Stimulated activated CD4-positive, alpha-beta T cell treated with anti-CD3 and anti-CD28 coated beads, Interleukin-1b, Interleukin-23, amount 100 ng/mL, for 24 hours (primary cell): Measurements from ENCODE around the gene PTPRR.
"Not testable (repeated sequence)": the region's sequence is repeated elsewhere in the genome, so short reads cannot be mapped to it uniquely, and the experiment has no call there.

Experiments
- DNase-seq, 4 experiments: peaks; one replicate each; pipeline ENCODE4 v3.0.0-alpha.2; 2020; ENCODE audit warnings: low read depth in 4 of 4, low spot score in 1 of 4

Gene PTPRR

DNA sequence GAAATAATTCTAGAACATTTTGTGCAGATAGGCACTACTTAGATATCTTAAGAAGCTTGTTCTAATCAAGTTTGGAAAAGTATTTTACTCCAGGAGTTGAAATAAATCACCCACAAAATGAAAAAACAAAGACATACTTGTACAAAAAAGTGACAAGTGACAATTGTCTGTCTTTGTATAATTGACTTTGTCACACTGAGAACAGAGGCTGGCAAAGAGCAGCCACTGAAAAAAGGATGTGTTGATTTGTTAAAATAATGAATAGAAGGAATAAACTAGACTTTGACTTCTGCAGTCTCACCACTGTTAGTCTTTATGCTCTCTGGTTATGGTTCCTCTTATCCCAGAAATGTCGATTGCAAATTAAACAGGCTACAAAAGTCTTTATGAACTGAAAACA lies 77.6 kb downstream of the PTPRR start:
- DNase-seq = no peak

DNA sequence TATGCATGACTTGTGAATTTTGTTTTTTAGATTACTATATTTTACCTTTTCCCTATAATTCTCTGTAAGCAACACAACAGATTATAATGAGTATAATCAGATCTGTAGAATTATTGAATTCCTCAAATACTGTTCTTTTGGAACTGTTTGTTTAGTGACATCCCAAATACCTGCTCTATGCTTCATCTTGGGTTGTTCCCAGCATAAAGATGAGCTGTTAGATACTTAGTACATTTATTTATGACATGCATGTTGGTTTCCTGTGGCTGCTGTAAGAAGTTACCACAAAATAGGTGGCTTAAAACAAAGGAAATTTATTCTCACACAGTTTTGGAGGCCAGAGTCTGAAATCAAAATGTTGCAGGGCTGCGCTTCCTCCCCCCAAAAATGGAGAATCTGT lies 78.4 kb downstream of the PTPRR start:
- DNase-seq = no peak

GRCh38 chr12:70840656-70841350 lies 79.7 kb downstream of the PTPRR start:
- DNase-seq = no peak

DNA sequence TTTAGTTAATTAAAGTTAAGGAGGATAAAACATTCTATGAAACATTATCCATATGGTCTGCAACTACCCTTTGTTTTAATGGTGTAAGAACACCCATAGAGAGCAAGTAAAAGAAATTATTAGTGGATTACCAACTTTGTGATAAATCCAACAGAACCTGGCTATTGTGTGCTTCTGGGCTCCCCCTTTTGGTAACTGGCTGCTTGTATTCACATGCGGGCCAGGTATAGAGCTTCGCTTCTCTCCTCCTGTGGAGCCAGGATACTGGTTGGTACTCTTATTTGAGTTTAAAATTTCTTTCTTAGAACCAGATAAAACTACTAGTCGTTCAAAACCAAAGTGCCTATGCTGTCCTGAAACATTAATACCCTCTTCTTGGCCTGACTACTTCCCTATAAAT lies 81.0 kb downstream of the PTPRR start:
- no peak for DNase-seq

- DNase-seq = no peak
These were observed 82.4 kb downstream of the PTPRR start for GRCh38 chr12:70838127-70838526.

DNA sequence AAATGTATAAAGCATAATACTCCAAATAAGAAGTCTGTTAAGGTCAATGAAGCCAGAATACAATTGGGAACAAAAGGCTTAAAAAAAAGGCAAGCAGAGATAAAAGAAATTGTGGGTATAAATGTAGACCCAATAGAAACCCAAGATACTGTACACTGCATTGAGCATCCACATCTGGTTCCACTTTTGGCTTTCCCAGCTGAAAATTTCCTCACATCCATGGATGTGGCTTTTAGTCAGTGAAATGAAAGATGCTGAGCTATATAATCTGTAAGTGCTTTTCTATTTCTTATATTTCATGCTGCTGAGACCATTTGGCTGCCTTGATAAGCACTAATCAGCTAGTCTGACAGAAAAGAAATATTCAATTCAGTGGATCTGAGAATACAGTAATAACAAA lies 83.5 kb downstream of the PTPRR start:
- DNase-seq = no peak

GRCh38 chr12:70835948-70836347 lies 84.6 kb downstream of the PTPRR start:
- no peak for DNase-seq

DNA sequence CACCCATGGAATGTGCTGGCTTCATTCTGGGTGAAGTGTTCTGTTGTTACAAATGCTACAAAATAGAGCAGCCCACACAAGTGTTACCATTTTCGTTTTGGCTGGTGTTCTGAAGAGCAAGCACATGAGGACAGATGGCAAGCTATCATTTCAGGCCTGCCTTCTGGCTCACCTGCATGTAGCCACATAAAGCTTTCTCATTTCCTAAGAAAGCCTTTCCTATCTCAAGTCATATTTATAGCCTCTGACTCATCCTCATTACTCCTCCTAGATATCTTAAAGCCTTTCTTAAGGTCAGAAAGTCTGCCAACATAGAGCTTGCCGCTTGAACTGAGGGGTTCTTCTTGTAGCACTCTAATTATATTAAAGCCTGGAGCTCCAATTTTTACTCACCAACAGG lies 89.0 kb downstream of the PTPRR start:
- no peak for DNase-seq

GRCh38 chr12:70830221-70831061 lies 90.1 kb downstream of the PTPRR start:
- DNase-seq = no peak

GRCh38 chr12:70829070-70829469 lies 91.5 kb downstream of the PTPRR start:
- DNase-seq = no peak

DNA sequence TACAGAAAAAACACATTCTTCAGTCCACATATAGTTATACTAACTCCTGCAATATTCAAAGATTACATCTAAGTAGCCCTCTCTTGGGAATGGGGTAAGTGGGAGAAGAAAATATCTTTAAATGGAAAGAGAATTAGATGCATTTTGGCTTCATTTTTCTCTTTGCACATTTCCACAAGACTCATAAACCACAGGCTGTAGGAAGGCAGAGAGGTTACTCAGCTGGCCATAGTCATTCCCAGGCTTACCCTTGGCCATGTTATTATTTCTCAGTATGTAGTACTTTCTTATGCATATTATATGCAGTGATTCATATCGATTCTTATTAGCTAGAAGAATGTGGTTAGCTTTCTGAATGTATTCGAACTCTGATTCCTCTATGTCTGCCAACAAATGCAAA lies 92.2 kb downstream of the PTPRR start:
- no peak for DNase-seq

DNA sequence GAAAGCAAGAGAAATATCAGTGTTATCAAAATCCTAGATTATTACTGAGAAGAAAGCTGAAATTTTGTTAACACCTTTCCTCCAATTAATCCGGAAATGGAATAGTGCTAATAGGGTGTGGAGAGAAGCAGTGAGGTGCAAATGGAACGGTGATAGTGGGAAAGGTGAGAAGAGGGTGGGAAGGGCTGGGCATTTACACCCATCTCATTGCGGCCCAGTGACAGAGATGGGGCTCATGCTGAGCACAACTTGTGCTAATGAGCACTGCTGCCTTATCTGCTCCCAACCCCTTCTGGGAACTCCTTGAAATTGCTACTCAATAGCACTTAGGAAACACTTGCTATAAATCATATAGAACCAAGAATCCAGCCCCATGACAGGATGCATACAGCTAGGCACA lies 94.4 kb downstream of the PTPRR start:
- DNase-seq = no peak

- no peak for DNase-seq
These were observed 96.0 kb downstream of the PTPRR start for GRCh38 chr12:70824511-70824910.

- DNase-seq = no peak
These were observed 97.2 kb downstream of the PTPRR start for GRCh38 chr12:70823182-70823976.

- DNase-seq = no peak
These were observed 98.1 kb downstream of the PTPRR start for GRCh38 chr12:70822412-70822811.

DNA sequence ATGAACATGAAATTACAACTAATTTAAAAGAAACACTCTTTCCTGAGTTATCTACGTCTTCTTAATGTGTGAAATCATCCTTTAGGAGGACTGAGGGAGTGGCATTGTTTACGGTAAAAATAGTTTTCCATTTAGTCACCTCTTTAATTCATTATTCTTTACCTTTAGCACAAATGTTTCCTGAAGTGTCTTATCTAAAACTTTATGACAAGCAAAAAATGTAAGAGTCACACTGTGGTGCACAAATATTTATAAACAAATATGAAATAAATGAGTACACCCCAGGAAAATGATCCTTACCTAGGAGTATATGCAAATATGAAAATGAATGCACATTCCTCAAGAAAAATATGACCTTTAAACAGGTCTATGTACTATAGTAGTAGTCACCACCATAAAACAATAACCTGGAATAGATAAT lies 104.6 kb downstream of the PTPRR start:
- DNase-seq = no peak

DNA sequence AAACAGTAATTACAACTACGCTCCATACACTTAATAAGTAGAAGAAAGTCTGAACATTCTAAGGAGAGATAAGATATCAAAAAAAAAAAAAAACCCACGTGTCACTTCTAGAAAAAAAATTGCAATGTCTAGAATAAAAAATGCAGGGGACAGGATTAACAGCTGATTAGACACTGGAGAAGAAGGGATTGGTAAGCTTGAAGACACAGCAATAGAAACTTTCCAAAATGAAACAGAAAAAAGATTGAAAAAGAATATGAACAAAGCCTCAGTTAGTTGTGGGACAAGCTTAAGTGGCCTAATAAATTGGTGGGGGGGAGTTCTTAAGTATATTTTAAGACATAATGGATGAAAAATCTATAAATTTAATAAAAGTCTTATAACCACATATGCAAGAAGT lies 105.5 kb downstream of the PTPRR start:
- DNase-seq = no peak

- no peak for DNase-seq
These were observed 107.0 kb downstream of the PTPRR start for GRCh38 chr12:70813559-70813958.

DNA sequence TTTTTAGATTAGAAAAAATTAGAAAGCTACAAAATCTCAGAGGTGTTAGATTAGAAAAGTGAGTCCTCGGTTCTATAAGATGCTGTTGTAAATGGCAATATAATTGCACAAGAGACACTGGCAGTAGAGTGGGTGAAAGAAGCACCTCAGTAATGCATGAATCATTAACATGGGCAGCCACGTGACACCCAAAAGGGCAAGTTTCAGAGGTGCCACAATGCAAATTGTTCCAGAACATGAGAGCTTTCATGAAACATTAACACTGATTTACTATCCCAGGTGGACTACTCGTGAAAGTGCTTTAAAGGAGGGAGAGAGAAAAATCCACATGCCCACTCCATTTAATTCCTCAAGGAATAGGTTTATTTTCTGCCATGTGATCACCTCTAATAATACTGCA lies 108.4 kb downstream of the PTPRR start:
- DNase-seq = no peak

- no peak for DNase-seq
These were observed 110.7 kb downstream of the PTPRR start for GRCh38 chr12:70809887-70810286.

- DNase-seq = not testable (repeated sequence)
These were observed 112.5 kb downstream of the PTPRR start for GRCh38 chr12:70807993-70808392.

DNA sequence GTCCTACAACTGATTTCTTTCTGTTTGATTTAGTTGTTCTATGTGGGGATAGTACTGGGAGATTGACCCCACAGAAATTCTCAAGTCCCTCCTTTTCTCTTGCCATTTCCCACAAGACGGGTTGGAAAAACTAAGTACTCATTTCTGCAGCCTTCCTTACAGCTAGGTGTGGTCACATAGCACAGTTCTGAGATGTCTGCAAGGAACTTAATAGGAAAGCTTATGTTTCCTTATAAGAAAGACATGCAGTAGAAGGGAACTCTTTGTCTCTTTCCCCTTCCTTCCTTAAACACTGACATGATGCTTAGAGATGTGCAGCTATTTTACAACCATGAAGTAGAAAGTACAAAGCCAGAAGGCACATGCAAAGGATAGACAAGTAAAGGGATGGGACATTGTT lies 113.7 kb downstream of the PTPRR start:
- DNase-seq = no peak
